Mammary microvascular endothelial cell (primary cell): ENCODE data around the gene ADCY3. TPM values are rescaled to one million over a fixed set of nuclear protein-coding genes. Genes with fewer than 3 reads are reported as not detected.

Experiments used
- total RNA-seq: library from RNA; depleted of rRNA; stranded (reverse); fragments of >200 nt; gene quantifications from 2 replicates; pipeline ENCODE4 v1.2.3, GENCODE V29; 2015

ADCY3 gene
- 27.0 and 34.0 TPM in 2 replicates for total RNA-seq

DNA sequence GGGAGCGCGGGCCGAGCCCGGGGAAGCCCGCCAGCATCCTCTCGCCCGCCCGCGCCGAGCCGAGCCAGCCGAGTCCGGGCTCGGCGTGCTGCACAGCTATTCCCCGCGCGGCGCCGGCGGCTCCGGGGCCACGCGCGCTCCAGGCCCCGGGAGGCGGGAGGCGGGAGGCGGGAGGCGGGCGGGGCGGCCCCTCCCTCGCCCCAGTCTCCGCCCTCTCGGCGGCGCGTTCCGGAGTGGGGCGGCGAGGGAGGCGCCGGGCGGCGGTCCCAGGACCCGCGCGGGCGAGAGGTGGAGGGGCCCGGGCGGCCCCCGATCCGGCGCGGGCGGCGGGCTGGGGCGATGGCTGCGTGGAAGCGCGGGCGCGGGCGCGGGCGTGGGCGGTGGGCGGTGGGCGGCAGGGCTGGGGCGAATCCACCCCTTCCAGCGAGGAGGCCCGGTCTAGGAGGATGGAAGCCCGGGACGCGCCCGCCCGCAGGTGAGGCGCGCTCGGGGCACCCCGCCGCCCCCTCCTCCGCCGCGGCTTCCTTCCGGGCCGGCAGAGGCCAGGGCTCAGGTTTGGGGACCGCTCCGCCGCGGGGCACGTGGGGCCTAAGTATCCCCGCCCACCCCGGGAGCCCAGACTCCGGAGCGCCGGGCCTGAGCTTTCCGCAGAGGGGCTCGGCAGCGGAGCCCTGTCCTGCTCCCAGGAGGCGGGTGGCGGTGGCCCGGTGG, at the start of gene ADCY3:
ADCY3 (minus strand) TSS at position 140 of the 711 bp plus-strand sequence. CDS start 1,250 bp downstream, outside the sequence.

DNA sequence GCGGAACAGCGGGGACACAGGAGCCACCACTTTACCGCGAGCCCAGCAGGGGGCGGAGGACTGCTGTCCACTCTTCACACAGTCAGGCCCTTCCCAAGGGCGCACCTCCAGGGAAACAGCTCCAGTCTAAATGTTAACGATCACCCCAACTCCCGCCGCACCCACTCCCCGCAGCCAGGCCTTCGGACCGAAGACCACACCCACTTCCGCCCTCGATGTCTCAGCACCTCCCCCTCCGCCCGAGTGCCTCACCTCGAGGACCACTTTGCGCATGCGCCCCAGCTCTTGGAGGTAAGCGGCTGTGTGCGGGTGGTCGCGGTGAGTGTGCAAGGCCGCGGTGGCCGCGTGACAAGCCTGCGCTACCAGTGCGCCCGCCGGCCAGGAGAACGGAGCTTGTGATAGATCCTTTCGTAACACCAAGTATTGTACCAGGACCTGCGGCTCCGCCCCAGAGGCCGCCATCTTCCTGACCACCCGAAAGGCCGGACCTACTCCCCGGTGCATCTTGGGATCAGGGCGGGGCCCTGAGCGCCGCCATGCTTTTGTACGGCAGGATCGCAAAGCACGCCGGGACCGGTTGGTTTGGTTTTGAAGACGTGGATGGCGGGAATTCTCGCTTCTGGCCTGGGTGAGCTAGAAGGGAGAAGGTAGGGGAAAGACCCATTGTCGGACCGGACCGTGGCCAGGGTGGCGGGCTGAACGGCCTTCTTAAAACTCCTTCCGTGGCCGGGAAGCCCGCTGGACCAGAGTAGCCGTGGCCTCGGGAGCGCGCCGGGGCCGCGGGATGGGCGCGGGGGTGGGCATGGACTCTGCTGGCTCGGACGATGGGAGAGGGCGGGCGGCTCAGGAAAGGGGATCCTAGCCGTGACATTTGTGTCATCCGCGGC, 126.9 kb downstream of the ADCY3 start, which contains the start of the genes CENPO and PTRHD1:
CENPO (plus strand) TSS at position 552 of the 887 bp plus-strand sequence. CDS start 495 bp downstream, outside the sequence.
PTRHD1 (minus strand) TSS at position 518 of the 887 bp plus-strand sequence; CDS start at position 504, 14 bp downstream.

Other genes with a start within 250 kb of the ADCY3 start
- gene PTRHD1, start 126.8 kb downstream of the ADCY3 start, total RNA-seq = 41.3 and 61.0 TPM in 2 replicates
- gene CENPO, start 126.8 kb downstream of the ADCY3 start, total RNA-seq = 26.5 and 28.4 TPM in 2 replicates
- gene DNAJC27, start 51.7 kb upstream of the ADCY3 start, total RNA-seq = 0.53 and 2.1 TPM in 2 replicates
- gene EFR3B, start 121.8 kb upstream of the ADCY3 start, total RNA-seq = 0.67 and 0.79 TPM in 2 replicates
- 6.3 and 7.2 TPM in 2 replicates for gene POMC, start 248.3 kb upstream of the ADCY3 start, total RNA-seq